Cardiac muscle cell (in vitro differentiated cells and primary cell): ENCODE measurements around the gene MED8. TPM values are rescaled to one million over a fixed set of nuclear protein-coding genes. Genes with fewer than 3 reads are reported as not detected.

Source experiments
- DNase-seq, 2 donors: peaks; one replicate each; pipeline versions ENCODE4 v3.0.0 to v3.0.0-alpha.2; 2010 to 2017; ENCODE audit warnings: low read depth in 1 of 2, low spot score in 1 of 2
- H3K27ac ChIP-seq: fragments of 200-600 bp; sonication (generic); 2 replicates; pipeline ENCODE4 v1.5.1; 2016
- H3K27me3 ChIP-seq: fragments of 200-600 bp; sonication (generic); 2 replicates; pipeline ENCODE4 v1.6.0; 2016; ENCODE audit warnings: control low read depth
- H3K36me3 ChIP-seq: fragments of 200-600 bp; sonication (generic); 2 replicates; pipeline ENCODE4 v1.5.1; 2016; ENCODE audit warnings: control low read depth
- H3K4me1 ChIP-seq: fragments of 200-600 bp; sonication (generic); 2 replicates; pipeline ENCODE4 v1.8.1; 2017; ENCODE audit warnings: low read depth, mild to moderate bottlenecking, mixed run types
- H3K4me3 ChIP-seq: fragments of 200-600 bp; sonication (generic); 2 replicates; pipeline ENCODE4 v1.5.1; 2016; ENCODE audit warnings: mild to moderate bottlenecking
- H3K9me3 ChIP-seq: fragments of 200-600 bp; sonication (generic); 2 replicates; pipeline ENCODE4 v1.5.1; 2017; ENCODE audit warnings: low read depth, mild to moderate bottlenecking, control low read depth
- CTCF ChIP-seq: IDR thresholded peaks from 2 replicates; pipeline ENCODE4 v1.5.1; 2012; ENCODE audit warnings: low read depth, mild to moderate bottlenecking, low read length
- polyA plus RNA-seq: library from polyadenylated mRNA; unstranded; fragments of >200 nt; fragmentation: Nextera tagmentation; extraction: Ambion mirVana; gene quantifications from 2 replicates; pipeline ENCODE4 v1.2.1, GENCODE V29; 2016
- total RNA-seq: library from RNA; depleted of rRNA; stranded (reverse); fragments of >200 nt; gene quantifications from 2 replicates; pipeline ENCODE4 v1.2.3, GENCODE V29; 2016

MED8 gene
- total and polyA plus RNA-seq, 2 experiments from 2014 or later, result 25.5 to 38.8 TPM

DNA sequence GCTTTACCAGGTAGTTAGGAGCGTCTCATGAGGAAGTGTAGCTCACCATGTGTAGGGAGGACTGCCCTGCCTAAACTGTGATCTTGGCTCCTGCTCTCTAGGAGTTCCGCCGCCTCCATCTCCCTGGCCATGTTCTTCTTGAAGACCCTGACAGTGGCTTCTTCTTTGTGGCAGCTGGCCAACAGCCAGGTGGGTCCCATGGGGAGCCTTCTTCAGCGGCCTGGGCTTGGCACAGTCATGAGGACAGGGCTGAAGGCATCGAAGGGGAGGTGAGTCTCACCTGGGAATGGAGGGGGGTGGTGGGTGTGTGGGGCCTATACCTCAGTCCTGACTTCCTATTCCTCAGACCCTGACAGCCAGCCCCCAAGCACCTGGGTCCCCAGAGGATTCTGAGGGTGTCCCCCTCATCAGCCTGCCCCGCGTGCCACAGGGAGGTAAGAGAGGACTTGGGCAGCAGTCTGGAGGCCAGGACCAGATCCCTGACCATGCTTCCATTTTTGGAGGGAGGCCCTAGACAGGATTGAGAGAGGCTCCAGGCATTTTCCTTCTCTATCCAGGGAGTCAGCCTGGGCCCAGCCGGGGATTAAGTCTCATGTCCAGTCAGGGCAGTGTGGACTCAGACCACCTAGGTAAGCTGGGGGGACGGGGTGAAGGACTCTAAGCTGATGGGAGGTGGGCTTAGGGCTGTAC, 42.7 kb upstream of the MED8 start:
- Histone ChIP-seq H3K36me3 (peaks cover 36% of the 10 kb centered on the region), H3K27me3 (no peaks in the 10 kb centered on the region), H3K4me3 (no peak overlapping the region), H3K4me1 (peaks cover 5% of the 10 kb centered on the region), H3K9me3 (no peaks in the 10 kb centered on the region), H3K27ac (no peak overlapping the region)
- TF ChIP-seq CTCF, result no peak
- no peak for DNase-seq

- Histone ChIP-seq H3K36me3 (peaks cover 40% of the 10 kb centered on the region), H3K27me3 (no peaks in the 10 kb centered on the region), H3K4me1 (peaks cover 5% of the 10 kb centered on the region), H3K9me3 (no peaks in the 10 kb centered on the region), H3K27ac (no peak overlapping the region), H3K4me3 (no peak overlapping the region)
- no peak for TF ChIP-seq CTCF
- DNase-seq, result no peak
Measured at GRCh38 chr1:43431676-43432075, 42.1 kb upstream of the MED8 start.

DNA sequence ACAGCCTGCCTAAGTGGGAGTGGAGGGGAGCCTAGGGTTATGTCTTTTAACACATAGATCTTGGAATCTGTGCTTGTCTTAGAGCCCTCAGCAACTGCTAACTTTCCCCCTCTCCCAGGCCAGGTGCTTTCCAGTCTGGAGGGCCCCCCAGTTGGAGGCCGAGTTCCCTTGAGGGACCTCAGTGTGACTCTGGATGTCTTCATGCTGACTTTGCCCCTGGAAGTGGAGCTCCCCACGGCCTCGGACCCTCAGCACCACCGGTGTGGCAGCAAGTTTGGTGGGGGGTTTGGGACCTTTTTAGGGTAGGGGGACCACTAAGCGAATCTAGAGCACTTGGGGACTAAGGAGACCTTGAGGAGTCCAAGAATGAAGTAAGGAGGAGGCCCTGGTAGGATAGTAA, 41.2 kb upstream of the MED8 start:
- no peak overlapping the region for H3K4me3 ChIP-seq
- H3K36me3 ChIP-seq, result peaks cover 45% of the 10 kb centered on the region
- TF ChIP-seq CTCF, result no peak
- H3K27me3 ChIP-seq, result no peaks in the 10 kb centered on the region
- no peak for DNase-seq
- H3K27ac ChIP-seq, result no peak overlapping the region
- peaks cover 4% of the 10 kb centered on the region for H3K4me1 ChIP-seq
- H3K9me3 ChIP-seq, result no peaks in the 10 kb centered on the region

DNA sequence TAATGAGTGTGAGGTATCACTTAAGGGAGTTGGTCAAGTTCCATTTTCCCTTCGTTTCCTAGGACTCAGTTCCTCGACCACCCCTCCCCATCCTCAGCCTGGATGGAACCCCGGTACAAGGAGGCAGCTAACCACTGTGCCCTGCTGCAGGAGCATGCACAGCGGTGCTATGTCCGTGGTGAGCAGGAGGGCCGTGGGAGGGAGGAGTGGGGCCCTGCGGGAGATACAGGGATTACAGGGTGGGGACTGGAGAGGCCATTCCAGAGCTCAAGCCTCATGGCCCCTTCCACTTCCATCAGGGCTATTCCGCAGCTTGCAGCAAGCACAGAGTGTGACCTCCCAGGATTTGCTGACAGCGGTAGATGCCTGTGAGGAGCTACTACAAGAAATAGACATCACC, 38.3 kb upstream of the MED8 start:
- DNase-seq, result no peak
- no peaks in the 10 kb centered on the region for H3K4me1 ChIP-seq
- H3K9me3 ChIP-seq, result no peaks in the 10 kb centered on the region
- TF ChIP-seq CTCF, result no peak
- no peak overlapping the region for H3K4me3 ChIP-seq
- H3K27me3 ChIP-seq, result no peaks in the 10 kb centered on the region
- H3K27ac ChIP-seq, result no peak overlapping the region
- H3K36me3 ChIP-seq, result peaks cover 35% of the 10 kb centered on the region

- no peak for DNase-seq
- Histone ChIP-seq H3K27ac (no peak overlapping the region), H3K4me3 (no peak overlapping the region), H3K9me3 (no peaks in the 10 kb centered on the region), H3K36me3 (peaks cover 35% of the 10 kb centered on the region), H3K27me3 (no peaks in the 10 kb centered on the region), H3K4me1 (no peaks in the 10 kb centered on the region)
- TF ChIP-seq CTCF, result no peak
Measured at GRCh38 chr1:43427524-43427923, 37.9 kb upstream of the MED8 start.
